GM19455 (cell line): ENCODE data around the gene MAX.

Experiments used
- ATAC-seq: cut with Tn5 transposase; IDR thresholded peaks from one replicate; pipeline ENCODE4 v1.9.1; 2021; ENCODE audit not compliant: unreplicated experiment

The MAX gene

DNA sequence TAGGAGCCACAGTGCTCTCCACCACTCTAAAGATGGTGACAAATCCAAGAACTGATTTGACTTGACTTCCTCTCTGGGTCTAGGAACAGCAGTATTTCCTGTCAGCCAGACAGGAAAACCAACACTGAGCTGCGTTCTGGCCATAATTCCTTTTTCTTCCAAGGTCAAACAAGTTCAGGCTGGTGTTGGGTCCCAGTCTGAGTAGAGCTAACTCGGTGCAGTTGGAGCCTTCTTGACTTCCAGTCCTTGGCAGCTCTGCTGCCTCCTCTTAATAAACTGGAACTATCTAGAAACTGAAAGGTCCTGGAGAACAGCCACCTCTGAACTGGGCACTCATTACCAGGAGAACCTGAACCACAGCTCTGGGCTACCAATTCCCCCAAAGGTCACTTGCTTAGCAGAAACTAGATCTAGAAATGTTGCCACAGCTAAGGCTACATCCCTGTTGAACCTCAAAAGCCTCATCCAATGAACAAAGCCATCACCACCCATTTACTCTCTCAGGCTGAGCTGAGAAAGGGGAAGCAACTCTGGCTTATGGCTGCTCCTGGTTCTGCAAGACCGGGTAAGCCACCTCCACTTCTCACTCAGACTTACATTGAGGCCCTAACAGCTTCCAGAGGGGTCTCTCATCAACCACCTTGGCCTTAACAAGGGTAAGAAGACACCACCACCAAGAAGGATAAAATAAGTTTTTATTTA lies 27.7 kb downstream of the MAX start:
- no peak for ATAC-seq

DNA sequence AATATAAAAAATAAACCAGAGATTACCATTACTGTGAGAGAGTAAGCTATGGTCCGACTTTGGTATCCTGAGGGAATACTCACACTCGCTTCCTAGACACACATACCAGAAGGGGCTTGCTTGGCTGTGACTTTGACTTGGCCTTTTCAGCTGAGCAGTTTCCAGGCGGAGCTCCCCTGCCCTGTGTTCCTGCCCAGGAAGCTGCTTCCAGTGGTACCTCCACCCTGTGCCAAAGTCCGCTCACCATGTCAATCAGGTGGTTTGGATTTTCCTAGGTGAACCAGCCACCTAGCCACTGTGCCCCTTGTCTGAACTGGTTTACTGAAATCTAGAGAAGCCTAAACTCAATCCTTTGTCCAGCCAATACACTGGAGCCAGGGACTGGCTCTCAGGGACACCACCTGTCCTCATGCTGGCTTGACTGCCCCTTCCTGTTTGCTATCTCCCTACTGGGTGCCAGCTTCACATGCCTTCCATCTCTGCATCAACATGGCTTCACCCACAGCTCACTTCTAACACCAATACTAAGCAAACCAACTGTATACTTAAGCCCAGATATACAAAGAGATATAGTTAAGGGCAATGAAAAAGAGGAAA lies 28.6 kb downstream of the MAX start:
- ATAC-seq = no peak

DNA sequence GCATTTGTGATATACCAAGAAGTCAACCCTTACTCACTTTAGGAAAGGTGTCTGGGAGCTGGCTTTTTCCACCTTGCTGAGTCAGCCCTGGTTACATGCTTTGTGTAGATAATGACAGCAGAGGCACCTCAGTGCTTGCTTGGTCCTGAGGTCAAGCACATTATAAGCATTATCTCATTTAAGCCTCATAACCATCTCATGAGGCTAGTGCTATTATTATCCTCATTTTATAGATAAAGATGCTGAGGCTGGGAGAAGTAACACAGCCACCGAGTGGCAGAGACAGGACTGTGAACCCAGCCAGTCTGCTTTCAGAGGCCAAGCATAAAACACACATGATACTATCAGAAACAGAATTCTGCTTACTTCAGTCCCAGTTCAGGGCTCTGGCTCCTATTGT lies 29.4 kb downstream of the MAX start:
- ATAC-seq = no peak

DNA sequence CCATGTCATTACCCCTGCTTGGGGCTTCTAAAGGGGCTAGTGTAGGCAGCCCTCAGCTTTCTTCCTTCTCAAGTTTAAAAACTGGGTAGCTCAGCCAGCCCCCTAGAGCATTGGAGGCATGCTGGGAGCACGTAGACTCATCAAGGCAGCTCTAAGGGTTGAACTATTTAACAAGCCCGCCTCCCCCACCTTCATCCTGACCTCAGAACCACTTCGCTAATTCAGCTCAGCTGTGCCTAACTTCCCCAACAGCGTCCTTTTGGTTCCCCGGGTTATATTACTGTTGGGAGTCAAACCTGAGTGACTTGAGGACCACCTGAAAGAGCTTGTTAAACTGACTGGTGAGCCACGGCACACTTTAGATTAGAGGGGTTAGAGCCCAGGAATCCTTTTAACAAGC lies 30.1 kb downstream of the MAX start:
- no peak for ATAC-seq

DNA sequence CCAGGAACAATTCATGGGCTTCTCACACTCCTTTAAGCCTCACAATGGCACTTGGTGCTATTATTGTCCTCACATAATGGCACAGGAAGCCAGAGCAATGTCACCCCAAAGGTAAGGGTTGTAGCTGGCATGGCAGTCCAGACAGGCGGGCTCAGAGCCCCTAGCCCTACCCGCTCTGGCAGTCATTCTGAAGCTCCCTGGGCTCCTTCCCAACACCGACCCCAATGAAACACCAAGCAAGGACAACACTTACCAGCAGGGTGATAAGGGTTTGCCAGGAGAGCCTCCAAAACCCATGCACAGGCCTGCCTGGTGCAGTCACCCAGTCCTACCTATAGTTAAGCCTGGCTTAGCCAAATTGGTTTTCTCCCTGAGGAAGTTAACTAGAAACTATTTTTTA lies 30.8 kb downstream of the MAX start:
- ATAC-seq = no peak

DNA sequence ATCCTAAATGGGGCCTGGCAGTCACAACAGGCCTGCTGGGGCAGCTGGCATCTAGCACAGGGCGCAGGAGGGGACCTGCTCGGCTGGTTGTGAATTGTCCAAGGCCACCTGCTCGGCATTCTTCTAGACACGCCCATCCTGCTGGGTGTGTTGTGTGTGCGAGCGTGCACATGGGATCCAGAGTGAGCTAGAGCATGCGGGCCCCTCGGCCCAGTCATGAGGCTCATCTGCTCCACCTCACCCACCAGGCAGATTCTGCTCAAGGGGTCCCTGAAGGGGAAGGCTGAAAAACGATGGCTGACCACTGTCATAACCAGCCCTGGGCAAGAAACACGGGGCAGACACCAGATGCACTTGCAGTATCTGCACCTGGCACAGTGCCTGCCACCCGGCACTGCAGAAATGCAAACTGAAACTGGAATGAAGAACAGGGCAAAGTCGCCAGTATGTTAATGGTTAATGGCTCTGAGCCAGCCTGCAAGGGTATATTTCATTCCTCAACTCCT lies 31.8 kb downstream of the MAX start:
- no peak for ATAC-seq

DNA sequence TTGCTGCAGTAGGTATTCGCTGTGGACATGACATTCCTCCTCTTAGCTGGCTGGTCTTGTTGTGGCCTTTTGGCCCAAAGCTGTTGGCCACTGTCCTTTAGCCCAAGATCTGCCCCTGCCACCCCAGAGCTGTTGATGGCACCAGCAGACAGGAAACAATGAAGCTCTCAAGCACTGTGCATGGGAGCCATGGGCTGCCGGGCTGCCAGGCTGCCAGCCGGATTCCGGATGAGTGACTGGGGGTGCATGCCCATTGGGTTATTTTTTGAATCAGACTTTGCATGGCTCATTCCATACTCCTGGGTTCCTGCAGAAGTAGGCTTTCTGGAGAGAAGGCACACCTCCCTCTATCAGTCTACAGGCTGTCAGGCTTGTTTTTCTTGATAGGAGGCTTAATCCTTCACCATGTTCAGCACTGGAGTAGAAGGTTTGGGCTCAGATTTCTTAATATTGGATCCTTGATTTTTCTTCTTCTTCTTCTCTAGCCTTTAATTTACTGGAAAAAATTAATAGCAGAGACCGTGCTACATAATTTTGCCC lies 32.4 kb downstream of the MAX start:
- ATAC-seq = no peak

DNA sequence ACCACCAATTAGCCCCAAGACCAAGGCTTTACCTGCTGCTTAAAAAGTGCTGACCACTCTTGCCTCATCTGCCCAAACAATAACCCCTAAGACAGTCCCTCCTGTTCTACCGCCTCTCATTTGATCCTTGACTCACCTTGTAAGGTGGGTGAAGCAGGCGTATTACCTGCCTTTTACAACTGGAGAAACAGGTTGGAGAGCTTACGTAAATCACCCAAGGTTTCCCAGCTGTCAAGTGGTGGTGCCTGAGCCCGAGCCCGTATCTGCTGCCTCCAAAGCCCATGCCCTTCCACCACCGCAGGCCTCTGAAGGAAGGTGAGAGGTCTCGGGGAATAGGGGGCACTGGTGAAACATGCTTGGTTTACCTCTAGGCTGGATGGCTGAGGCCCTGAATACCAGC lies 36.6 kb downstream of the MAX start:
- no peak for ATAC-seq

DNA sequence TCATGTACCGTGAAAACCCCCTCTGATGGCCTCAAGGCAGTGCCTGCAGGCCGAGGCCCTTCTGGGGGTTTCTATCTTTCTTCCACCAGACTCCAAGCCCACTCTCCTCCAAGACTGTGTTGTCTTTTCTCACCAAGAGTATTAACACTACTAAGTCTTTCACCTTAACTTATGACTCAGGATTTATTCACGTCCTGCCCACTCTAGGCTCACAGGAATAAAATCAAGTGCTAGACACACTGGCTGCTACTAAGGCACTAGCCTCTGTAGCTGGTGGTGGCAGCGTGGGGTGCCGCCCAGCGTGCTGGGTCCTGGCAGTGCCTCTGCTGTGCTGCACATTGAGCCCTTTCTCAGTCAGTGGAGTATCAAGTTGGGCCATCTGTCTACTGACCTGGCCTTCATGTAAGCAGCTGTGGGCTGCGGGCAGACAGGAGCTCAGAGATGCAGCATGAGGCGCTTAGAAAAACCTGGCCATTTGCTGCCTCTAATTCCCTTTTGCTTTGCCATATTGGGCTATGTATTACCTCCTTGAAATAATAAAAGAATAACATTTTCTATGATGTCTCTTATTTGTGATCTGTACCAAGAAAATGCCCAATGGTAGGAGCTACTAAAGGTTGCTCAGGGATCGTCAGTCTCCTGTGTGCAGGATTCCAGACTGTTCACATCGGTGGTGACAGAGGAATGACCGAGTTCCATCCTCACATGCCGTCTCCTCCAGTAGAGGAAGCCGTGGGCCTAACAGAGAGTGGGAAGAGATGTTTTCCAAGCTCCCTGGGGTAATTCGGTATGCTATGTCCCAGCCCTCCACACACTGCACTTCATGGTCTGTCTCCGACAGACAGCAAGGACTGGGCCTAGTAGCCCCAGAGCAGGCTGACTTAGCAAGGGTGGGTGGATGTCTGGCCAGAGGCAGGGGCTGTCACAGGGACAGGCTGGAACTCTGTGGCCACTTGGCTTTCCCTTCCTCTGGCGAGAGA lies 39.9 kb downstream of the MAX start:
- no peak for ATAC-seq

DNA sequence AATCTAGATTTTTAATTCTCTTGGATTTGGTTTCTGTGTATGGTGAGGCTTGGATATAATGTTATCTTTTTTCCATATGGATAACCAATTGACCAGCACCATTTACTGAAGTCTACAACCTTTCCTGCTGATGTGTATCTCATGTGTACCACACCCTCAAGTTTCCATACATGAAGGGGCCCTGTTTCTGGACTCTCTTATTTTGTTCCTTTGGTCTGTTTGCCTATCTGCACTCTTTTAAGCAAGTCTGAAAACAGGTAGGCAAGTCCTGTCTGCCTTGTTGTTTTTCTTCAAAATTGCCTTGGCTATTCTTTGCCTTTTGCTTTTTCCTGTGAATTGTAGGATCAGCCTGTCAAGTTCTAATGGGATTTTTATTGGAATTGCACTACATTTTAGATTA lies 44.6 kb downstream of the MAX start:
- ATAC-seq = no peak

DNA sequence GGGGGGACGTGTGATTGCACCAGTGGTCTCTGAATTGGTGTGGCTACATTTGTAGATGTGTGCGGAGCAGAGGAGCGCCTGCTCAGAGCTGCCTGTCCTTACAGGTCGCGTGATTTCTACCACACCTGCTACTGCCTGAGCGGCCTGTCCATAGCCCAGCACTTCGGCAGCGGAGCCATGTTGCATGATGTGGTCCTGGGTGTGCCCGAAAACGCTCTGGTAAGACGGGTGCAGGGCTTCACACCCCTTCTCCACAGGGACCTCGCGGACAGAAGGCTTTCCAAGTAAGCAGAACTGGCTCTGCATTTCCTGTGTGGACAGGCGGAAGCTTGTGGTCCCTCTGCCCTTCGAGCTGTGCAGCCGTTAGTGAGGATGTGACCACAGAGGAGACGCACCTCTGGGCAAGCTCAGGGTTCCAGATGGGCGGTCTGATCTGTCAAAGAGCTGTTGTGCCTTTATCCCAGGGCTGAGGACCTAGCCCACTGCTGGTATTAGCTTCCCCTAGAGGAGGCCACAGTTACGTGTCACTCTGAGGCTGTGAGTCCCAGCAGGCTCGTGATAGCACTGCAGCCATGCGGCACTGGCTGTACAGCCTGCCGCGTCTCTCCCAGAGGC lies 47.7 kb downstream of the MAX start:
- ATAC-seq = no peak

DNA sequence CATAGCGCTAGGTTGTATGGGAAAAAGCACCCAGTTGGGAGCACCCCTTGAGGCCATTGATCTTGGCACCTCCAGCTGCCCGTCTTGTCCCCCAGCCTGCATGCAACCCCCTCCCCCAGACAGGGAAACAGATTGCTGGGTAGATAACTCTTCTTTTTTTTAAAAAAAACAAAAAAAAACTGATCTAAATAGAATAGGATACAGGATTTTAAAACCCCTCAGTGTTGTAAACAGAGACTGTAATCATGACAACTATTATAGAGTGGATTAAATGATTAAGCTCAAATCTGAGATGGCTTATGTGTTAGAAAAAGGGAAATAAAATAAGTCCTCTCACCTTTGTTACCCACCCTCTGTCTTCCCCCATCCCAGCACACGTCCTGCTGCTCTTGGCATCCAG lies 48.9 kb downstream of the MAX start:
- ATAC-seq = no peak

DNA sequence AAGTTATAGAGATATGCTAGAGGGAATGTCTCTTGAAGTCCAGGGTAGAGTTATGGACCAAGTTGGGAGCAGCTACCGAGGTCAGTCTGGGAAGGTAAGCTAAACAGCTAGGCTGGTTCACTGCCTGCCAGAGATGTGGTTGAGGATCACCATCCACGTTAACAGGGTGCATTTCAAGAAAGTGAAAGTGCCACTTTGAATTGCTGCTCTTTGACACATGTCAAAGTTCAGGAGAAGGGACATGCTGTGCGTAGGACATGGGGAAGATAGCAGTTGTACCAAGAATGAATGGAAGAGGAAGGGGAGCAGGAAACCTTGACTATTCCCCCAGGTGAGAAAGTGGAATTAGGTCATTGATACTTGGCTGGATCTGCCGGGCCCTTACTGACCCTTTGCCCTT lies 49.5 kb downstream of the MAX start:
- ATAC-seq = no peak

DNA sequence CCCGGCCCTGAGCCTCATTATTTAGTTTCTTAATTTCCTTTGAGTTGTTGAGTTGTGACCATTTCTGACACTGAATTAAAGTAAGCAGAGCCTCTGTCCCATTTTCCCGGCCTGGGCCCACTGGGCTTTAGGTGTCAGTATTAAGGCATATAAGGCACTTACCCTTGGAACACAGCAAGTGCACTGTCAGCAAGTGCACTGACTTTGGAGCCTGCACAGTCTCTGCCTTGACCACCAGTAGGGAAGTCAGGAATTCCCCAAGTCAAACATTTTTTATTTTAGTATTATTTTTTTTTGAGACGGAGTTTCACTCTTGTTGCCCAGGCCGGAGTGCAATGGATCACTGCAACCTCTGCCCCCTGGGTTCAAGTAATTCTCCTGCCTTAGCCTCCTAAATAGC lies 56.6 kb downstream of the MAX start:
- ATAC-seq = no peak

DNA sequence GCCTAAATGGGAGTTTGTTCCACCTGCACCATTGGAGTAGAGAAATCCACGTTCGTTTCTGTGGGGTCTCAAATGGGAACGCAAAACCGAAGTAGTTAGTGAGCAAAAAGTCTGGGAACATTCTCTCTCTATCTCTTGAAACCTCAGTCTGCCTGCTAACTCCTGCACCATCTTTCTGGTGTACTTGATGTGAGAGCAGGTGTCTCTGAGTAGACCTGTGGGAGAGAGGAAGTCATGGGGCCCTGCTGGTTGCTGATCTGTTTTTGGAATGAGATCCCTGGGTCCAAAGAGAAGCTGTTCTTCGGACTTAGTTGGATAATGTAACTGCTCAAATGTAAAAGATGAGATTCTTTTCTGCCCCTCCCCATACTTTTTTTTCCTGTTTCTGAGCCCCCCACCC lies 57.3 kb downstream of the MAX start:
- no peak for ATAC-seq

DNA sequence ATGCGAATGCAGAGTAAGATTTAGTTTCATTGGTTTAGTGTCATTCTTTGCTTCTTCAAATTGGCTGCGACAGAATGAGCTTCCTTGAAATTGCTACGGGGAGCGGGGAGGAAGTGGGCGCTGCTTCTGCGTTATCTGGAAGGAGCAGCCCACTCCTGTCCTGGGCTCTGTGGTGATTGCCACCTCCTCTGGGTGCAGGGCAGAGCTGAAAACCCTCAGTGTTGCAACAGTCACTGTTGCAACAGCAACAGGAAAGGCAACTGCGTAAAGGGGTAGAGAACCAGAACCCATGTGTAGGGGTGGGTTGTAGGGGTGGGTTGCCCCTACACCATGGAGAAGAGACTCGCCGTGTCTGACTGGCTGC lies 57.7 kb downstream of the MAX start:
- ATAC-seq = no peak

DNA sequence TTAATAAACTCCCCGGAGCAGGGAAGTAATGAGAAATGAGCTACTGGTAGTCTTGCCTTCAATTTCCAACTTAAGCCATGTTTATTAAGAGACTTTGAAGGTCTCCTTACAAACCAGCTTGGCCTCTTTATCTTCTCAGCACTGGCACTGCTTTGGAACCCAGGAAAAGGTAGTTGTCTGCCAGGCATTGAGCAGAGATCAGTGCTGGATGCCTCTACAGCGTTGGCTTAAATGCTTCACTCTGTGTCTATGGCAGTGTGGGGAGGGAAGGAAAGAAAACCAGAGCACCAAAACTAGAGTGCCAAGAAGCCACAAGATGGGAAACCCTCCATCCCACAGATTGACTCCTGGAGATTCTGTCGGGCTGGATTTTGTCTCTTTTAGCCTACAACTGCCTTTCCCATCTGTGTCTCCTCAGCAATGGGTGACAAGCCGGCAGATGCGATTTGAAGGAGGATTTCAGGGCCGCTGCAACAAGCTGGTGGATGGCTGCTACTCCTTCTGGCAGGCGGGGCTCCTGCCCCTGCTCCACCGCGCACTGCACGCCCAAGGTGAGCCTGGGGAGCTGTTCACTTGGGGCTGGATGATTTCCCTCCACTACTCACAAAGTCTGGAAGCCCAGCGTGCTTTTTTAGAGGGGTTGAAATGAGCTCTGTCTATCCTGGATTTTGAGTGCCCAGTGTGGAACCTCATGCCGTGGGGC lies 58.3 kb downstream of the MAX start:
- ATAC-seq = no peak

DNA sequence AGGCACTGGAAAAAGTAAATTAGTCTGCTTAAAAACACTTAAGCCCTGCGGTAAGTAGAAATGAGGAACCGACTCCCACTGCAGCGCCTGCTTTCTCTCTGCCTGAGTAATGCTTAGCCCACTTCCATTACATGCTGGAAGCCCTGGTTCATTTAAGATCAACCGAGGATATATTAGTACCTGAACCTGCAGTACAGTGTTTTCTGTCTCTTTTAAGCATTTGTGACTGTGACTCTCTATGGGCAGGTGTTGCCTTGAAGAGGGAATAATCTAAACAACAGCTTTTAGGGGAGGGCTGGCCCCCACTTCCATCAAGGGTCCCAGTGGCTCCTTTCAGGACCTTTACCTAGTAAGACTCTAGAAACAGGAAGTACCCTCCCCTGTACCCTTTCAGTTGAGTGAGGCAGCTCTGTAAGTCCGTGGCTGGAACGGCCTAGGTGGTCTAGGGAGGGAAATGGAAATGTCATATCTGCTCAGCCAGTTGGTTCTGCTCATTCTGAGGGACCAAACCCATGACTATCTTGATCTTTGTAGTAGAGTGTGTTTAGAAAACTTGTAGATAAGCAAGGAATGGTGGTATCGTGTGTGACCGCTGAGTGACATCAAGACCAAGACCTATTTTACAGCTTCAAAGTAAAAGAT lies 59.5 kb downstream of the MAX start:
- no peak for ATAC-seq

DNA sequence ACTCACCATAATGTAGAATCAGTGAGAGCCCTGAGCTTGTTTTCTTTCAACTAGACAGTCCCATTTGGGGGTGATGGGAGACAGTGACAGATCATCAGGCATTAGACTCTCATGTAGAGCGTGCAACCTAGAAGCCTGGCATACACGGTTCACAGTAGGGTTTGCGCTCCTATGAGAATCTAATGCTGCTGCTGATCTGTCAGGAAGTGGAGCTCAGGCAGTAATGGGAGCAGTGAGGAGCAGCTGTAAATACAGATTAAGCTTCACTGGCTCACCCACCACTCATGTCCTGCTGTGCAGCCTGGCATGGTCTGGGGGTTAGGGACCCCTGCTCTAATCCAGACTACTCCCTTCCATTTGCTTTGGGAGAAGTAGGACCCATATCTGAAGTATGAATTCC lies 60.0 kb downstream of the MAX start:
- no peak for ATAC-seq

DNA sequence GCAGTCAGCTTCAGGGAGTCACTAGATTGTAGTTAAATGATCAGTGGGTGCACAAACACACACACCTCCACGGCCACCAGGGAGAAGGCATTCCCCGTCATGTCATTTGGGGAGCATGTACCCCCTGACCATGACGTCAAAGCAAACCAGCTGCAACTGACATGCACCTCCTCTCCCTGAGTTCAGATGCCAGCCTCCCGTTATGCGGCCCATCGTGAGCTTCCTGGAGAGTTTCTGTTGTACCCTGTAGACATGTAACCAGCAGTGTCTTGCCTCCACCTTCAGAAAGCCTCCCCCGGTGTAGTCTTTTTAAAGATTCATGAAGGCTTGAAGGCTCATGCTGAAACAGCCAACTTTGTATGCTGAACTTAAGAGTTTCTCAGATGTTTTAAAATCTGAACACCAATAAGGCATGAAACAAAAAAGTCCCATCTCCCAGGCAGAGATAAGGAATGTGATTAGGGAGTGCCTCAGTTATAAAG lies 60.8 kb downstream of the MAX start:
- ATAC-seq = no peak
